GM21619 (cell line): ENCODE data around the gene TSPAN31.
"Not testable (repeated sequence)": the region's sequence is repeated elsewhere in the genome, so short reads cannot be mapped to it uniquely, and the experiment has no call there.

Experiments
- ATAC-seq: cut with Tn5 transposase; IDR thresholded peaks from one replicate; pipeline ENCODE4 v1.9.1; 2021; ENCODE audit not compliant: unreplicated experiment

TSPAN31 gene

DNA sequence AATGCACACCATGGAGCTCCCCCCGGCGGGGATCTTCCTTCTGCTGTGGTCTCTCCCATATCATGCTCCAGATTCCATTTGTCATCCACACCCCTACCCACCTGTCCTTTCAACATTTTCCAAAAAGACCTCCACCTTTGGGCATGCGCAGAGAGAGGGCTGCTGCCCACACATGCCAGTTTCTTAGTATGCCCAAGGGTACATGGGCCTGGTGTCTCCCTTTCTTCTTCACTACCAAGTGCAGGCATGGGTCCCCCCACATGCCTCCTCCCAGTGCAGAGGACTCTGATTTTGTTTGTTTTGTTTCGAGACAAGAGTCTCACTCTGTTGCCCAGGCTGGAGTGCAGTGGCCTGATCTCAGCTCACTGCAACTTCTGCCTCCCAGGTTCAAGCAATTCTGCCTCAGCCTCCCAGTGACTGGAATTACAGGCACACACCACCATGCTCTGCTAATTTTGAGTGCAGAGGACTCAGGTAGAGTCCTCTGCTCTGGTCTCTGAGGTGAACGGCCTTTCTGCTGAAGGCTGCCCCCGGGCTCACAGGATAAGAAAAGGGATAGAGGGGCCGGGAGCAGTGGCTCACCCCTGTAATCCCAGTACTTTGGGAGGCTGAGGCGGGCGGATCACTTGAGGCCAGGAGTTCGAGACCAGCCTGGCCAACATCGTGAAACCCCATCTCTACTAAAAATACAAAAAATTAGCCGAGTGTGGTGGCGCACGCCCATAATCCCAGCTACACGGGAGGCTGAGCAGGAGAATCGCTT is 22.8 kb upstream of the TSPAN31 start:
- not testable (repeated sequence) for ATAC-seq

DNA sequence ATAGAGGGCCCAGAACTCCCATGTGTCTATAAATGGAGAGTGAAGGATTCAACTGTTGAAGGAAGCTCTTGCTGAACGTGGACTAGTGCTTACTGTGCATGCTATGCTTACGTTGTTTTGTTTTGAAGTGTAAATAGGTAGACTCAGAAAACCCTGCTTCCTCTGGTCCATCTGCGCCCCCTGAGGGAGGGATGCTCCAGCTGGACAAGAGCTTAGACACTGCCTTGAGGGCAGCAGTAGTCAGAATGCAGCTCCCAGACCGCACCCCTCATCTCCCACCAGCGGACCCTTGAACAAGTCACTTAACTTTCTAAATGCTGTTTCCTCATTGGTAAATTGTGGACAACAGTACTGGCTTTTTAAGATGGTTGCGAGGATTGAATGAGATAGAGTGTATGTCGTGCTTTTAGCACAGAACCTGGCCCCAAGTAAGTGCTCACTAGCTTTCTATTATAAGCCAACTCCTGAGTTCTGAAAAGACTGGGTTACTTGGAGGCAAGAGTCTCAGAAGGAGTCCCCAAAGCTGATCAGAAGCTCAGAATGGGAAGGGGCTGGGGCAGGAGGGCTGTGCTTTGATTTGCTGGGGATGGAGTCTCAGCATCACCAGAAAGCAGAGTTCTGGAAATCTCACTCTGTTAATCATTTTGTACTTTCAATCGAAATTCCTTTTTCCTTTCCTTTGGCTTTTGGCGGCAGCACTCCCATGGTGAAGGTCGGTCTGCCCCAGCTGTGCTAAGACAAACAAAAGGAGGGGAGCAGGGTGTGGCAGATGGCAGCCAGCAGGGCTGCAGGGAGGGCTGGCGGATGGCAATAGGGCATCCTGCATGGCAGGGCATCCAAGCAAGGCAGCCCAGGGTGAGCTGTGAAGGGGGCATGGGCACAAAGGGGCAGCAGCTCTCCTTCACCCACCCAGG is 21.9 kb upstream of the TSPAN31 start:
- no peak for ATAC-seq

DNA sequence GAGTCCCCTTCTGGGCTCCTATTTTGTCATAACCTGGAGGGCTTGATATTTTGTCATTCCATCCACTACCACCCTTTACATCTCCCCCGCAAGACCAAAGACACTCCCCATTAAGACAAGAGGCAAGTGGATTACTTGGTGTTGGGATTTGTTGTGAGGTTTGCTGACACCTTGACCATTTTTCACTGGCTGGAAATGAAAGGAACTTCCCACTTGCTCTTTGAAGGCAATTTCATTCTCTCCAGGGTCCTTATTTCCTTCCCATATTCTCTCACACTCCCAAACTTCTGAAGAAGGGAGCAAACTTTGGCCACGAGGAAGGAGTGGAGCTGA is 21.2 kb upstream of the TSPAN31 start:
- ATAC-seq, result no peak

- ATAC-seq, result no peak
Measured at GRCh38 chr12:57724003-57724935, 20.6 kb upstream of the TSPAN31 start.

- ATAC-seq, result no peak
Measured at GRCh38 chr12:57724936-57725740, 19.7 kb upstream of the TSPAN31 start.

DNA sequence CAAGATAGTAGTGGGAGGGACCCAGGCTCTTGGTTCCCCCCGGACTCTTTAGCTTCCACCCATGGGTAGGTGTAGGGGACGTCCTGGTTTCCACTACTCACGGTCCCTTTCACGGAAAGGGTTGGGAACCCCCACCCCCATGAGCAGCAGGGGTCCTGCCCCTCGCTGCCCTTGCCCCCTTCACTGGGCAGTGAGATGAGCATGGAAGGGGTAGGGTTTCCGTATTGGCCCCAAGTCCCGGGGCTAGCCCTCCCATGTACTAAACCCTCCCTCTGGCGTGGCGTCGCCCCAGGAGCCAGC is 19.0 kb upstream of the TSPAN31 start:
- no peak for ATAC-seq

GRCh38 chr12:57726151-57726883 is 18.5 kb upstream of the TSPAN31 start:
- ATAC-seq, result no peak

GRCh38 chr12:57726884-57727757 is 17.7 kb upstream of the TSPAN31 start:
- no peak for ATAC-seq

GRCh38 chr12:57727758-57728395 is 17.0 kb upstream of the TSPAN31 start:
- ATAC-seq, result no peak

DNA sequence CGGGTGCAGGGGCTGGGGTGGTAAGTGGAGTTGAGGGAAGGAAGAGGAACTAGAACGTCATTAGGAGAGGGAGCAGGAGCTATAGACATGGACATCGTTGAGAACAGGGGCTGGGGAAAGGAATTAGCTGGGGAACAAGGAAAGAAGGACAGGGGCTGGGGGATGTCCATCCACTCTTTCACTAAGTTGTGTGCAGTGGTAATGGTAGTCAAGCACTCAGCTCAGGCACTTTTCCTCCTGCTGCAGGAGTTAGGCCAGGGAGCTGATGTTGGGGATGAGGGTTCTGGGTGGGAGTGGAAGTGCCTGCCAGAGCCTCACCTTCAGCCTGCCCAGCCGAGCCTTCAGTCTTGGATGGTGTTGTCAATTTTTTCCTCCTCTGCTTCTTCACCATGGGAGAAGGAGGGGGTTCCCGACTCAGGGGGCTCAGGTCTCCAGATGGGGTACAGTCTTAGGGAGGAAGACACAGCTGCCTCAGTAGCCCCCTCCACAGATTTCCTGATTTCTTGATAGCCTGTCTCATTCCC is 15.5 kb upstream of the TSPAN31 start:
- no peak for ATAC-seq

GRCh38 chr12:57730336-57731067 is 14.3 kb upstream of the TSPAN31 start:
- ATAC-seq, result no peak

- no peak for ATAC-seq
Measured at GRCh38 chr12:57731411-57732080, 13.3 kb upstream of the TSPAN31 start.

- ATAC-seq, result no peak
Measured at GRCh38 chr12:57732270-57732669, 12.6 kb upstream of the TSPAN31 start.

DNA sequence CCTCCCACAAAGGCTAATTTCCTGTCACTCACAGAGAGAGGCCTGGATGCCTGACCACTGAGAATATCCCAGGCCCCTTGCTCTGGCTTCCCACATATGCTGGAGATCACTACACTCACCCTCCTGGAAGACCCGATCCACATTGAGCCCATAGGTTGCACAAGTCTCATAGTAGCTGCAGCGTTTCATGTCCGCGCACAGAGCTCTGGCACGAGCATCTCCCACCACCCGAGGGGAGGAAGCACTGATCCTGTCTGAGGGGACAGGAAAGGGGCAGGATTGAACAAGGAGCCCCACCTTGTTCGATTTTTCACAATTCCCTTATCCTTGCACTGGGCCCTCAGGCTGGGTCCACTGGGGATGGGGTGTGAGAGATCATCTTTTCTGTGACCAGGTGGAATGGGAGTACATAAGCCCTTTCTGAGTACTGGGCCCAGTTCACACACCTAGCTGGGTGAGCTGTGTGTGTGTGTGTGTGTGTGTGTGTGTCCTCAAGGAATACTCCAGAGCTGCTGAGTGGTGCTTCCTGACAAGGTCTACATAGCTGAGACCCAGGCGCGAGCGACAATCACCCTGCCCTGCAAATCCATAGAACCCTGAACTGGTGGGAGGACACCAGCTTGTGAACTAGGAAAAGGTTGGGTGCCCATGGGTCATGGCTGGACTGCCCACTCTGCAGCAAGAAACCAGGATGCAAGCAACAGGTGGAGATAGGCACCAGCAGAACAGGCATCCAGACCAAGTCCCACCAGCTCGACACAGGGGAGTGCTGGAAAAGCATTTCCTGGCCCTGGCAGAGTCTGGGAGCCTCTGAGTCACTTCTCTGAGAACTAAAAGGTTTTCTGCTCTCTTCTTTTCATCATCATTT is 11.9 kb upstream of the TSPAN31 start:
- no peak for ATAC-seq

DNA sequence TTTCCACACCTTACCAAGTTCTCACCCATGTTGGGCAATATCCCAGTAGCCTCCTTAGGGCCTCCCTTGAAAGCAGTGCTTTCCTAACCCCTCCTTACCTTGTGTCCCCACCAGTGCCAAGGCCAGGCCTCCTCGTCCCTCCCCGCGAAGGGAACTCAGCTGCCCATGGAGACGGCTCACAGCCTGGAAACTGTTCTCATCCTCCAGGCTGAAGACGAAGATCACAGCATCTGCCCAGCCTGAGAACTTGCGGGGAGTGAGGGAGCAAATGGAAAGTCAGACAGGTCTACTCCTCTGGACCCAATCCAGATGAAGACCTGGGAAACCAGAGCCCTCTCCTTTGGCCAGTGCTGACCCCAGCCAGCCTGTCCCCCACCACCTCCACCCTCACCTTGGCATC is 10.9 kb upstream of the TSPAN31 start:
- no peak for ATAC-seq

GRCh38 chr12:57734591-57734990 is 10.2 kb upstream of the TSPAN31 start:
- no peak for ATAC-seq
